SK-N-MC (cell line): ENCODE results near the gene ANKS3.

Source experiments
- EZH2 ChIP-seq: fragments of 200-600 bp; sonication (generic); IDR thresholded peaks from one replicate; pipeline ENCODE4 v1.6.1; 2017; ENCODE audit warnings: antibody characterized with exemption
- POLR2AphosphoS5 ChIP-seq: IDR thresholded peaks from 2 replicates; pipeline ENCODE4 v1.6.1; 2012; ENCODE audit warnings: mild to moderate bottlenecking, low read depth, low read length, borderline replicate concordance

DNA sequence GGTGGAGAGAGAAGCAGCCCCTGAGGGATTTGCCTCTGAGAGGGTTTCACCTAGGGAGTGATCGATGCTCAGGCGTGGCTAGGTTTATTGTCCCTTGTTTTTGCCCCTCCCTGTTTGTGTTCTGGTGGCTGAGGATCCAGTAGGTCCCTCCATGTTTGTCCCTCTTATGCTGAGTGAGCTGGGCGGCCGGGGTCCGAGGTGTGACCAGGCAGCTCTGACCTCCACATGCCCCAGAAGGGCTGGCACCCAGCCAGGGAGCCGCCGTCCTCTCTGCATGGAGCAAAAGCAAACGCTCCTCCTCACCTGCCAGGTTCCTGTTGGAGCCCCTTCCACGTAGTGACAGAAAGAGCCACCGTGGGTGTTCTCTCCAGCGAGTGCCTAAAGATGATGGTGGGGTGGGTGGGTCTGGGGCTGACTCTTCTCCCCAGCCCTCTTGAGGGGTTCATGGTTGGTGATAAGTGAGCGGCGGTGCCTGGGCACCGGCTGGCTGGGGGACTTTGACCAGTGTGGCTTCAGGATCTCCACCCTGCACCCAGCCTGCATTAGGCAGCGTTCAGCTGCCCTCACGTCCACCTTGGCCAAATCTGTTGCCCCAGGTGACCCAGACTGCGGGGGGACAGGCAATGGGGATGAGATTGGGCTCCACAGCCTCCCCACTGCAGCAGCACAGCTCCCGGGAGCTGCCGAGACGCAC lies 54.8 kb downstream of the ANKS3 start:
- TF ChIP-seq EZH2, result no peak
- TF ChIP-seq POLR2AphosphoS5, result no peak
